K562 (cell line): ENCODE results near the gene BPIFB6.

Experiments used
- FOXJ3 ChIP-seq: sonication (generic); formaldehyde crosslinking; IDR thresholded peaks from 2 replicates; pipeline ENCODE4 v1.4.0; 2020; ENCODE audit warnings: mild to moderate bottlenecking, missing genetic modification reagents
- NFRKB ChIP-seq: fragments of 450-650 bp; IDR thresholded peaks from 2 replicates; pipeline ENCODE4 v1.6.1; 2016; ENCODE audit warnings: low read depth

DNA sequence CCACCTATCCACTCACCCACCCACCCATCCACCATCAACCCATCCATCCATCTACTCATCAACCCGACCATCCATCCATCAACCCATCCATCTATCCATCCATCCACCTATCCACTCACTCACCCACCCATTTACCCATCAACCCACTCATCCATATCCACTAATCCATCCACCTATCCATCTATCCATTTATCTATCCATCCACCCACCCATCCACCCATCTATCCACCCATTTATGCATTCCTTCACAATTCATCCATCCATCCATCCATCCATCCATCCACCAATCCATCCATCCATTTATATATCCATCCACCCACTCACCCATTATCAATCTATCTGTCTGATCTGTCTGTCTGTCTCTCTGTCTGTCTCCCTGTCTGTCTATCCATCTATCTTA, 62.1 kb downstream of the BPIFB6 start:
- TF ChIP-seq FOXJ3 = no peak
- no peak for TF ChIP-seq NFRKB
